Activated CD8-positive, alpha-beta memory T cell treated with anti-CD3 and anti-CD28 coated beads, Interleukin-2, amount 50 U/mL, for 24 hours (primary cell): ENCODE measurements around the gene NPHP4.
"Not testable (repeated sequence)": the region's sequence is repeated elsewhere in the genome, so short reads cannot be mapped to it uniquely, and the experiment has no call there.

ENCODE experiments used
- DNase-seq: peaks from one replicate; pipeline ENCODE4 v3.0.0-alpha.2; 2020; ENCODE audit errors: extremely low read depth

NPHP4 gene

GRCh38 chr1:6023346-6023745 is 31.1 kb upstream of the NPHP4 start:
- no peak for DNase-seq

DNA sequence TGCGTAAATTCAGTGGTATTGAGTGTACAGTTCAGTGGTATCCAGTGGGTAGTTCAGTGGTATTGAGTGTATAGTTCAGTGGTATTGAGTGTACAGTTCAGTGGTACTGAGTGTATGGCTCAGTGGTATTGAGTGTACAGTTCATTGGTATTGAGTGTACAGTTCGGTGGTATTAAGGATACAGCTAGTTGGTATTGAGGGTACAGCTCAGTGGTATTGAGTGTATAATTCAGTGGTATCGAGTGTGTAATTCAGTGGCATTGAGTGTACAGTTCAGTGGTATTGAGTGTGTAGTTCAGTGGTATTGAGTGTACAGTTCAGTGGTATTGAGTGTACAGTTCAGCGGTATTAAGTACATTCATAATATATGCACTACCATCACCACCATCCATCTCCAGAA is 30.0 kb upstream of the NPHP4 start:
- no peak for DNase-seq

- DNase-seq: no peak
These were observed 27.1 kb upstream of the NPHP4 start for GRCh38 chr1:6019166-6019845.

GRCh38 chr1:6017654-6018053 is 25.4 kb upstream of the NPHP4 start:
- DNase-seq: not testable (repeated sequence)

DNA sequence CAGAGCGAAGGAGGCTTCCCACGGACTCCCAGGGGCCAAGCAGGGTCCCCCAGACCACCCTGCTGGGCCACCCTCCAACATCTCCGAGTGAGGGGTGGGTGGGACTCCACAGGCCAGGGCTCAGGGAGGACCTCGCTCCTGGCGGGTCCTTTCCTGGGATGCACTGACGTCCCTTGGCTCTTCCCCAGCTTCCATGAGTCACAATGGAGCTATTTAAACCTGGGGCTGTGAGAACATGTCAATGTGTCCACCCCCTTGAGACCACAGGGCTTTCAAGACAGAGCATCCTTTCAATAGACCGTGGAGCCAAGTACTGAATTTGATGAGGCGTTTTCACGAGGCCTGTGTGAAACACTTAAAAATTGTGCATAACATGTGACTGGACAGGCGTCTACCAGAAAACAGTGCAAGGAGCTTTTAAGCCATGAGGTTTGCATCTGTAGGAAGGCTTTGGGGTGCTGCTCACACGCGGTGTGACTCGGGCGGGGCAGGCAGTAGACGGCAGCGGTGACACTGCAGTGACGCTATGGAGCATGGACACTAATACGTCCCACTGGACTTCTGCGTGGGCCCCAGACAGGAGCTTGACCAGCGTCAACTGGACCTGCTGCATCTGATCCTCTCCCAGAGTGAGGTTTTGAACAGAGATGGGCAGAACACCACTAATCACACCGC is 24.1 kb upstream of the NPHP4 start:
- no peak for DNase-seq

DNA sequence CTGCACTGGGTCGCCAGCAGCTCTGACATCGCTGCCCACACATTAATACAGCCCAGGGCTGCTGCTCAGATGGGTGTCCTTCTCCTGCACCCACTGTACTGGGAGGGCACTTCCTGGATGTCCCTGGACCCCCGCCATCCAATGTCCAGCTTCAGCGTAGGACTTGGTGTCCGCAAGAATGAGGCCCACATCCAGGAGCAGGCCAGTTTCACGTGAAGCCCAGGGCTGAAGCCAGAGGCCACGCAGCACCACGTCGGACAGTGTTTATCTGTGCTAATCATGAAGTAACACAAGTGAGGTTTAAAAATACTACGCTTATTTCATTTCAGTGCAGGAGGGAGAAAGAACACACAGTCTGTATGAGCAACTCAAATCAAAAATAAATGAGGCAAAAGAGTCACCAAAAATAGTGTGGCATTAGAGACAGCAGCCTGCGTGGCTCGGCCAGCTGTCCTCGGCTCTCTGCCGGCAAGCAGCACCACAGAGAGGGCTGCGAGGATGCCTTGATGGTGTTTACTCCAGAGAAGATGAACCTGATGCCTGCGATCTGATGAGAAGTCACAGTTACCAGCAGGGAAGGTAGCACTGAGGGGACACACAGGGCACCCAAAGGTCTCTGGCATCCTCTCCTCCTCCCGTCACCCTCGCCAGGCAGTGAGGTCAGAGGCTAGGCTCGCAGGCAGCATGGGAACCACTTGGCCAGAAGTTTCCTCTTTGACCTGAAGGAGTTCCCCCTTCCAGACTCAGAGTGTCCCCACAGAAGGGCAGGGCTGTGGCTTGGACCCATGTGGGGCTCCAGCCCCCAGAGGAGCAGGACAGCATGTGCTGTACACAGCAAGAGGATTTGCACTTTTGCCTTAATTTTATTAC is 22.1 kb upstream of the NPHP4 start:
- no peak for DNase-seq

DNA sequence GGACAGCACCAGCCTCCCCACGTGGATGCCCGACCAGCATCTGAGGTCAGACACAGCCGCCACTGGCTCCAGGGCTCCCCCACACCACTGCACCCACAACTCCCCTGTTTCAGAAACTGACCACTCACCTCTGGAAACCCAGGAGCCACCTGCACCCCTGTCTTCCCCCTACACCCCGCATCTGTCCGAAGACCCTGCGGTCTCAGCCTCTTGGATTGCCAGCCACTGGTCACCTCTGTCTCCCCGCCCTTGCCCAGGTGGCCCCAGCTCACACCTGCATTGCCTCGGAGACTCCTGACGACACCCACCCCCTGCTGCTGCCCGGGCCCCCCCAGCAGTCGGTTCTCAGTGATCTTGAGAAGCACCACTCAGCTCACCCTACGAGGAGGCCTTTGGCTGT is 21.3 kb upstream of the NPHP4 start:
- DNase-seq: no peak

DNA sequence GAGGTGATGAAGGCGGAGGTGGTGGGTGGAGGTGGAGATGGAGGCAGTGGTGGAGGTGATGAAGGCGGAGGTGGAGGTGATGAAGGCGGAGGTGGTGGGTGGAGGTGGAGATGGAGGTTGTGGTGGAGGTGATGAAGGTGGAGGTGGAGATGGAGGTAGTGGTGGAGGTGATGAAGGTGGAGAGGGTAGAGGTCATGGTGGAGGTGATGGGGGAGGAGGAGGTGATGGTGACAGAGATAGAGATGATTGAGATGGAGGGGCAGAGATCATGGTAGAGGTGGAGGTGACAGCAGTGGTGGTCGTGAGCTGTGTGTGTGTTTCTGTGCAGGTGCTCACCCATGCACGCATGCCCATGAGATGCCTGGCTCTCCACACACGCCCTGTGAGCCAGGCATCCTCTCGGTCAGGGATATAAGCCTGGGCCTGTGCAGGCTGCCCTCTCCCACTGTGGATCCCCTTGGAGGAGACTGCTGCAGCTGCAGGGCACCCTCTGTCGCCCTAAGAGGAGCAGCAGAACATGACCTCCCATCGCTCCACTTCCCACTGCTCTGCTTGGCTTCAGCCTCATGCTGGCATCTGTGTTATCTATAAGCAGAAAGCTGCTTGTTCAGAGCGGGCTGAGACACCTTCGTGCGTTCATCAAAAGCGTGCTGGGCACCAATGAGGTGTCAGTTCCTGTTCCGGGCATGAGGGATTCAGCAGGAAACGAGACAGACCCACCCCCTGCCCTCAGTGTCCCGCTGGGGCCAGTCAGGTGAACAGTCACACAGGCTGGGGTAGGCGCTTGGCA is 20.5 kb upstream of the NPHP4 start:
- DNase-seq: no peak

DNA sequence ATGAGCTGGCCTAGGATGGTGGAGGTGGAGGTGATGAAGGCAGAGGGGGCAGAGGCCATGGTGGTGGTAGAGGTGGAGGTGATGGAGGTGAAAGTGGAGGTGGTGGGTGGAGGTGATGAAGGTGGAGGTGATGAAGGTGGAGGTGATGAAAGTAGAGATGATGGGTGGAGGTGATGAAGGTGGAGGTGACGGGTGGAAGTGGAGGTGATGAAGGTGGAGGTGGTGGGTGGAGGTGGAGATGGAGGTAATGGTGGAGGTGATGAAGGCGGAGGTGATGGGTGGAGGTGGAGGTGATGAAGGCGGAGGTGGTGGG is 19.7 kb upstream of the NPHP4 start:
- no peak for DNase-seq

DNA sequence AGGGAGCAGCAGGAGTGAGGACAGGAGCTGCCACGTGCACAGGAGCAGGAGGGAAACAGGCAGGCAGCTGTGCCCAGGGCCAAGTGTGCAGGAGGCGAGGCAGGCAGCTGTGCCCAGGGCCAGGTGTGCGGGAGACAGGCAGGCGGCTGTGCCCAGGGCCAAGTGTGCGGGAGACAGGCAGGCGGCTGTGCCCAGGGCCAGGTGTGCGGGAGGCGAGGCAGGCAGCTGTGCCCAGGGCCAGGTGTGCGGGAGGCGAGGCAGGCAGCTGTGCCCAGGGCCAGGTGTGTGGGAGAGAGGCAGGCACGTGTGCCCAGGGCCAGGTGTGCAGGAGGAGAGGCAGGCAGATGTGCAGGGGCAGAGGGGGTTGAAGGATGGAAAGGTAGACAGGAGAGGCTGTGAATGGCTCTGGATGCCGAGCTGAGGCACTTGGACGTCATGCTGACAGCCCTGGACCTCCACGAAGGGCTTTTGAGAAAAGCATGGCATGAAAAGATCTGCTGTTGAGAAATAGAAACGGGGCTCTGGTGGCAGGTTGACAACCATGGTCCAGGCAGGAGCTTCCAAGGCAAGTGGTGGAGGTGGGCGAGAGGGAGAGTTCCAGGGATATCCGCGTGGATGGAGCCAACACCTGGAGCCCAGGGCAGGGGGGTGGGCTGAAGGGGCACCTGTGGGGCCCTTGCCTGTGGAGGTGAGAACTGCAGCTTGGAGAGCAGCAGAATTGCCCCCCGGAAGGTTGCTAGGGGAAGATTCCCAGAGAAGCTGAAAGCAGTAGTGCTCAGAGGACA is 19.1 kb upstream of the NPHP4 start:
- no peak for DNase-seq

DNA sequence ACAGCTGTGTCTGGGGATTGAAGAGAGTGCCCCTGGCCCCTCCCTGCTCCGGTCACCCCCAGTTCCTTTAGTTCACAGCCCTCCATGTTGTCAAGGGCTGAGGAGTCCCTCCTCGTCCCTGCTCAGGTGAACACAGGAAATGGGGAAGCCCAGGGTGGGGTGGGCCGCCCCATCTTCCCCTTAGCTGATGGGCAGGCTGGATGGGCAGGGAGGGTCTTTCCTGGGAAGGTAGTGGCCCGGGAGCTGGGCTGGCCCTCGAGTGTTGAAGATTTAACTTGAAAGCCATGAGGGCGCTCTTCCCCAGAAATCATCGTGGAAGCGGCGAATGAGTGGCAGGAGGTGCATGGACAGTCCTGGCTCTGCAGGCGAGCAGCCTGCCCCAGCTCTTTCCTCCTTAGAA is 18.3 kb upstream of the NPHP4 start:
- DNase-seq: no peak

DNA sequence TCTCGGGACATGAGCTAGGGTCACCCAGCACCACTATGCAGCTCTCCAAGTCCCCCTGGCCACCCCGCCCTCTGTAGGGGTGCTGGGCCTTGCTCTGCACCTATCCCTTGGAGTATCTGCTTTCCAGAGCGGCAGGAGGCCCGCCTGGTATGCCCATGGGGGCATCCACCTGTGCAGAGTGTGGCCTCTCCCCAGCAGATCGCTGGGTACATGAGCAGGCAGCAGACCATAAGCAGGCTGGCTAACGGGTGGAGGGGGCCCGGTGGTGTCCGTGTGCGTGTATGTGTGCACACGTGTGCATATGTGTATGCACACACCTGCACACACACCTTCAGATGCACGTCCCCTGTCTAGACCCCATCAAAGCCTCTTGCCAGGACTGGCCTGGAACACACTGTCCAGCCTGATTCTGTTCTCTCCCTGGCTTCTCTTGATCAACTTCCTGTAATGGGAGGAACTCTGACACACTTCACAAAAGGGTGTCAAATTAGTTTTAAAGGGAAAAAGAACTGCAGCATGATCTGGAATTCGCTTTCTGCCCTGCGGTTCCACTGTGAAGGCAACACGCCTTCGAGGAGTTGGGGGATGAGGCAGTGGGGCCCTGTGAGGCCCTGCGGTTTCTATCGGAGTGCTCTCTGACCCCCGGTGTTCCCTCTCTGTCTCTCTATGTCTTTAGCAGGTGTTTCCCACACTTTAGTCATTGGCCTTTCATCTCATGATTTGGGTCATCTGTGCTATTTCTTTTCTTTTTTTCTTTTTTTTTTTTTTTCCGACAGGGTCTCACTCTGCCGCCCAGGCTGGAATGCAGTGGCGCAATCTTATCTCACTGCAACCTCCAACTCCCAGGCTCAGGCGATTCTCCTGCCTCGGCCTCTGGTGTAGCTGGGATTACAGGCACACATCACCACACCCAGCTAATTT is 17.2 kb upstream of the NPHP4 start:
- no peak for DNase-seq

GRCh38 chr1:6008696-6009095 is 16.5 kb upstream of the NPHP4 start:
- DNase-seq: no peak

GRCh38 chr1:6008084-6008415 is 15.8 kb upstream of the NPHP4 start:
- no peak for DNase-seq

DNA sequence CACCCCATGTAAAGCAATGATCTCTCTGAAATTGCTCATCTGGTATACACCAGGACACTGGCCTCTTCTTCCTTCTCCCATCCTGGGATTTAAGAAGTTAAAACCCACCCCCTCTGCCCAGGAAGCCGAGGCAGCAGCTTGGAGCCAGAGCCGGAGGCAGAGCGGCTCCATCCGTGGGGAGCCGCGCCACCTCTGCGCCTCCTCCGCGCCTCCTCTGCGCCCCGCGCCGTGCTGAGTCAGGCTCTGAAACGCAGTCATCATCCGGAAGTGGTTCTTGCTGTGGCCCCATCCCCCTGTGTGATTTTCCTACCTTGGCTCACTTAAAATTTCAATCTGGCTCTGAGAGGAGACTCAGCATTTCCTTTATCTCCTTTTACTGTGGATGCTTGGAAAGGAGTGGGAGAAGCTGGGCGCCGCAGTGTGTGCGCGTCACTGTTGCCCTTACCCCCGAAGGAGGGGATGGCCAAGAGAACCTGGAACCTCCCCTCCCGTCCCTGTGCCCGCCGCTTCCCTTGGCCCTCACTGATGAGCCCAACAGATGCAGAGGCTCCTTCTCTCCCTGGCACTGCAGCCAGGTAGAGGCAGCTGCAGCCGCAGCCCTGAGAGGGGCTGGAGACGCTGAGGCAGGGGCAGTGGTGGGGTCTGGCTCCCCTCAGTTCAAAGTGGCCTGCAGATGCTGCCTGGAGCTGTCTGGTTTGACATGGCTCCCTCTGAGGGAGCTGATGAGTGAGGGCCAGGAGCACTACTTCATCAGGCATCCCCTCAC is 15.3 kb upstream of the NPHP4 start:
- DNase-seq: no peak

GRCh38 chr1:6006882-6007281 is 14.7 kb upstream of the NPHP4 start:
- no peak for DNase-seq

- no peak for DNase-seq
These were observed 13.2 kb upstream of the NPHP4 start for GRCh38 chr1:6005276-6005917.

- DNase-seq: no peak
These were observed 12.3 kb upstream of the NPHP4 start for GRCh38 chr1:6004412-6005123.
